ENCODE data around the gene RPS6KA4.

DNA sequence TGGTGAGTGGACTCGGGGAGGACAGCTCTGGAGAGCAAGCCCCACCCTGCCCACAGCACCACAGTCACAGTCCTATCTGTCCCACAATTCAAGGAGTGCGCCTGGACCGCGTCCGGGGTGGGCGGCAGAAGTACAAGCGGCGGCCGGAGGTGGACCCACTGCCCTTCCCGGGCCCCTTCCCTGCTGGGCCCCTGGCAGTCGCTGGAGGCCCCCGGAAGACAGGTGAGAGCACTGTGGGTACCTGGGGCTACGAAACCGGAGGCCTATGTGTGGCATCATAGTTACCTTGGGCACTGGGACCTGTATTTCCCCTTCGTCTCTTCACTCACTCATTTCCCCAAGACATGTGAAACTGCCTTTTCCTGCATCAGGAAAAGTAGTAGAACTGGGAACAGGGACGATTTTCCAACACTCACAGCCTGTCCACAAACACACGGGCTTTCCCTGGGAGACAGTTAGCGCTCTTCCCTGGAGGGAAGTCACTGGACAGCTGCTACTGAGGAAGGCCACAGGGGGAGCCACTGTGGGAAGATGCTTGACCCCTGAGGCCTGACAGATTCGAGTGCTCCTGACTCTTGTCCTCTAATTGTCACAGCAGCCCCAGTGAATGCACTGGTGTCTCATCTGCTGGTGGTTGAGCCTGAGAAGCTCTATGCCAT, 44.7 kb upstream of the RPS6KA4 start:
- no peak for TF ChIP-seq POLR2AphosphoS5 (IDR thresholded peaks at IDR 0.05)
- TF ChIP-seq CTCF (IDR thresholded peaks at IDR 0.05) = no peak
- TF ChIP-seq POLR2A (IDR thresholded peaks at IDR 0.05) = no peak
- TF ChIP-seq EP300 (IDR thresholded peaks at IDR 0.05) = no peak

All from sigmoid colon (tissue), 4 donors.